ENCODE measurements around the gene EZH2. TPM values are rescaled to one million over a fixed set of nuclear protein-coding genes. Genes with fewer than 3 reads are reported as not detected.

EZH2 gene
- total RNA-seq, 2 donors from 2014 or later, result 73.2 to 77.5 TPM

DNA sequence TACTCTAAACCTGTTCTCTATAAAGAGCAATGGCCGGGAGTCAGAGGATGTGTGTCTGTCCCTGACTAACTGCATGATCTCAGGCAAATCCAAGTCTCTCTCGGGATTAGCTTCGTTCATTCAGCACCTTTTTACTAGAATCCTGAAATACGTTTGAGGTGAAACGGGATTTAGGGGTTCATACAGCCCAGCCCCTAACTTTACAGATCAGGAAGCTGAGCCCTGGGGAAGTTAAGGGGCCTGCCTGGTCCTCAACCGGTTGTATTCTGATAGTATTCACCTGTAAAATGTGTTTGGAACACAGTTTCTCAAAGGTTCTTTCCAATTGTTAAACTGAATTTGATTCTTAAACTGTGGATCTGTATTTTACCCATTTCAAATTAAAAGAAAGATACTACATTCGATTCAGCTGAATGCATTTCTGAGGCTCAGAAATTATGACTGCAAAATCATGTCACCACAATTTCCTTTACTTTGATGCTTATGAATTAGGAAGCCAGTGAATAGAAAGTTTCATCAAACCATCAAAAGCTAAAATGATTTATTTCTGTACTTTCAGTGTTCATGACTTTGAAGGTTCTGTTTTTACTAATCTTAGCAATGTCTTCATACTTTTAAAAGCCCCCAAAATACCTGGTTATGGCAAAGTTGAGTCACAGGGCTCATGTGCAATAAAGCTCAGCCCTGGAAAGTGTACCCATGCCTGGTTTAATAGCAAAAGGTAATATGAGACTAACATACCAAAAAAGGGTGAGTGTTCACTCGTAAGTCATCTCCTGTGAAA, 28.9 kb upstream of the EZH2 start:
- peak; percentile 74 for ATAC-seq (replicated peaks)
- Mint-ChIP-seq H3K4me3 (peak overlapping the region; percentile 79), H3K9me3 (no peaks in the 10 kb centered on the region), H3K27me3 (peaks cover 3% of the 10 kb centered on the region), H3K27ac (peak overlapping the region; percentile 88), H3K4me1 (peaks cover 30% of the 10 kb centered on the region), H3K36me3 (ENCODE audit: low read depth) (peaks cover 8% of the 10 kb centered on the region)

DNA sequence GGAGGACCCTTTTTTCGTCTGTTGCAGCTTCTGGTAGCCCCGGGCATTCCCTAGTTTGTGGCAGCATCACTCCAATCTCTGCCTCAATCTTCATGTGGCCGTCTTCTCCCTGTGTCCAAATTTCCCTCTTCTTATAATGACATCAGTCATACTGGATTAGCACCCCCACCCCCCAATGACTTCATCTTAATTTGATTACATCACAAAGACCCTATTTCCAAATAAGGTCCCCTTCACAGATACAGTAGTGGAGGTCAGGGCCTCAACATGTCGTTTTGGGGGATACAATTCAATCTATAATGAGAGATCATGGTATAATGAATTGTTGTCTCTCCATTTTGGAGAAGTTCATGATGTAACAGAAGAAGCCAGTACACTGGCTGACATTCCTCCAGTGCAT, 28.1 kb upstream of the EZH2 start:
- peaks cover 30% of the 10 kb centered on the region for H3K4me1 Mint-ChIP-seq
- peaks cover 8% of the 10 kb centered on the region for H3K36me3 Mint-ChIP-seq (ENCODE audit: low read depth)
- H3K27ac Mint-ChIP-seq, result peak overlapping the region; percentile 88
- H3K4me3 Mint-ChIP-seq, result peak overlapping the region; percentile 79
- peaks cover 3% of the 10 kb centered on the region for H3K27me3 Mint-ChIP-seq
- H3K9me3 Mint-ChIP-seq, result no peaks in the 10 kb centered on the region
- no peak for ATAC-seq (replicated peaks)

DNA sequence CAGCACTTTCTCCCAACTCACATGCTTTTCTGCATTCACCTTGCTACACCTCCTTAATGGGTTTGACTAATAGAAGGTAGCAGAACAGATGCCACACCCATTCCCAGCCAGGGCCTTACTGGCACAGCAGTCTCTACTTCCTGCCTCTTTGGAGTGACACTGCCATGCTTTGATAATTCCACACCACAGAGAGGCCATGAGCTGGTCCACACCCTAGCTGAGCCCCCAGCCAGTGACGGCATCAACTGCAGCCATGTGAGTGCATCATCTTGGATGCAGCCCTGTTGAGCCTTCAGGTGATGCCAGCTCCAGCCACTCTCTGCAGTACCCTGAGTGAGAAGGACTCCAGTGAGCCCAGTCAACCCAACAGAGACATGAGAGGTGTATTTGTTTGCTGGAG, 27.5 kb upstream of the EZH2 start:
- Mint-ChIP-seq H3K4me3 (peak overlapping the region; percentile 79), H3K27ac (no peak overlapping the region), H3K36me3 (ENCODE audit: low read depth) (peaks cover 8% of the 10 kb centered on the region), H3K27me3 (peaks cover 3% of the 10 kb centered on the region), H3K9me3 (no peaks in the 10 kb centered on the region), H3K4me1 (peaks cover 30% of the 10 kb centered on the region)
- ATAC-seq (replicated peaks), result no peak

DNA sequence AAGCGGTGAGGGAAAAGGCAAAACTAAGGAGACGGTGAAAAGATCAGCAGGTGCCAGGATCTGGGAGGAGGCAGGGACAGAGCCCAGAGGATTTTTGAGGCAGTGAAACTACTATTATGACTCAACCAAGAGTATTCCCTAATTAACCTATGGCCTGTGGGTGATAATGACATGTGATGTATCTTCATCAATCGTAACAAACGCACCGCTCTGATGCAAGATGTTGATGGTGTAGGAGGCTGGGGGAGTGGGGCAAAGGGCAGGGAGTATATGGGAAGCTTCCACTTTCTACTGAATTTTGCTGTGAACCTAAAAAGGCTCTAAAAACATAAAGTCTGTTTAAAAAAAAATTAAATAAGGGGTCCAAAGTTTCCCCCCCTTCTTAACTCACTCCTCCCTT, 25.5 kb upstream of the EZH2 start:
- Mint-ChIP-seq H3K4me3 (no peak overlapping the region), H3K4me1 (peaks cover 23% of the 10 kb centered on the region), H3K9me3 (no peaks in the 10 kb centered on the region), H3K27me3 (peaks cover 3% of the 10 kb centered on the region), H3K36me3 (ENCODE audit: low read depth) (peaks cover 8% of the 10 kb centered on the region), H3K27ac (no peak overlapping the region)
- ATAC-seq (replicated peaks), result no peak

DNA sequence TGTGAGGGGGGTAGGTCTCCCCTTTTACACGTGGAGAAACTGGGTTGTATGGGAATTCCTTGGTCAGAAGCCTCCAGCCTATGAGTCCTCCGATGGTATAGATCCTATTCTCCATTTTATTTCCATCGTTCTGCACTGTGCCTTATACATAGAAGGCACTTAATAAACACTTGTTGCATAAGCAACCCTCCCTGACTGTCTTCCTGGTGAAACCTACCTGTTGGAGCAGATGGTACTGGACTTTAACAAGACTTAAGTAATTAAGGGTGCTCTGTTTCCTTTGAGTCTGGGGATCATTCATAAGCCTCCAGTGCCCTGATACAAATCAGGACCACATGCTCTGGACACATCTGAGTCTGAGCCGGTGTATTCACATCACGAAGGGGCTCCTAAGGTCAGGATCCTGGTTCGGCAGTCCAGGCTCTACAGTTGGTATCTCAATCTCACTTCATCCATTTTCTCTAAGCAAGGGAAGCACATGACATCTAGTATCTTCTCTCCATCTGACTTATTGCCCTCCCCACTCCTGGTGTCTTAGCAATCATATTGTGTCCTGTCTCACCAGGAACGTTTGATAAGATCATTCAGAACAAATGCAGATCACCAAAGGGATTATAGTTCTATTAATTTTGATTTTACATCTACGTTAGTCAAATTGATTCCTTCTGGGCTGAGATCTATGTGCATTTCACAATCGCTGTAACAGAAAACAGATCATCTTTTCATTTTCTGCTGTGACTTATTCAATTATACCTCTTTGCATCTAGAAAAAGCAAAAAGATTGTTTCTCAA, 22.8 kb upstream of the EZH2 start:
- Mint-ChIP-seq H3K4me3 (no peak overlapping the region), H3K36me3 (ENCODE audit: low read depth) (no peaks in the 10 kb centered on the region), H3K4me1 (peaks cover 7% of the 10 kb centered on the region), H3K27me3 (peaks cover 3% of the 10 kb centered on the region), H3K27ac (no peak overlapping the region), H3K9me3 (no peaks in the 10 kb centered on the region)
- no peak for ATAC-seq (replicated peaks)

DNA sequence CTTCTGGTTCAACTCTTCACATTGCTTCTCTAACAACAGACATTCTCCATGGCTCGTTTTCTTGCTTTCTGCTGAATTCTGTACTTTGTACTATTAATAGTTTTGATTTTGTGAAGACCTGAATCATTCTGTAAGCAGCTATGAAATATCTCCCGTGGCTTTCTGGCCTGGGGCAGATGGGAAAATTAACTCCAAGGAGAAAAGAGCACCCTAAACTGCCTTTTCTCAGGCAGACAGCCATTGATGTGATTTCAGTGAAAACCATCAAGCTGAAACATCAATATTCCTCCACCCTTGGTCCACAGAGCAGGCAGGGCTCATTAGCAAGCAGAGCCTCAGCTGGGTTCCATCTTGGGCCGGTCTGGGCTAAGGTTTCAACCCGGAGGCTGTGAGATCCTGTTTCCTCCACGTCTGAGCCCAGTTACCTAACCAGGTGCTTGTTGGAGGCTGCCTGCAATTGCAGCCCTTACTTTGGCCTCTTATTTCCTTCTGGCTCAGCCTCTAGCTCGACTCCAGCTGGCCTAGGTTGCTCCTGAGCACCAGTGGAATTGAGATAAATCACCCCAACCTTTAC, 21.1 kb upstream of the EZH2 start:
- Mint-ChIP-seq H3K36me3 (ENCODE audit: low read depth) (no peaks in the 10 kb centered on the region), H3K27ac (no peak overlapping the region), H3K4me1 (peaks cover 7% of the 10 kb centered on the region), H3K27me3 (peaks cover 3% of the 10 kb centered on the region), H3K9me3 (no peaks in the 10 kb centered on the region), H3K4me3 (no peak overlapping the region)
- ATAC-seq (replicated peaks), result no peak

DNA sequence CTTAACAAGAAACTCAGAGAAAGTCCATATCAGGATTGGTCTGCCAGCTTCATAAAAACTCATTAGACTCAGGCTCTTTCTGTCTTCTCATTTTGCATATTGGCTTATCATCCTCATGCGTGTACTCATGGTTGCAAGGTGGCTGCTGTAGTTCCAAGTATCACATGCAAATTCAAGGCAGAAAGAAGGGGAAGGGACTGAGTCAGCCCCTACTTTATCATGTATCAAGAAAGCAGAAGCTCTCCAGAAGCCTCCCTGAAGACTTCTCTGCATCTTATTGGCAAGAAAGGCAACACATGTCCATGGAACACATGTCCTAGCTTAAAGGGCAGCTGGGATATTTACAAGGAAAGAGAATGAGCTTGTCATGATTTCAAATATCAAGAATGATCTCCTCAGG, 19.4 kb upstream of the EZH2 start:
- H3K27me3 Mint-ChIP-seq, result no peaks in the 10 kb centered on the region
- no peaks in the 10 kb centered on the region for H3K9me3 Mint-ChIP-seq
- peaks cover 7% of the 10 kb centered on the region for H3K4me1 Mint-ChIP-seq
- no peaks in the 10 kb centered on the region for H3K36me3 Mint-ChIP-seq (ENCODE audit: low read depth)
- H3K4me3 Mint-ChIP-seq, result no peak overlapping the region
- H3K27ac Mint-ChIP-seq, result no peak overlapping the region
- ATAC-seq (replicated peaks), result peak; percentile 67

DNA sequence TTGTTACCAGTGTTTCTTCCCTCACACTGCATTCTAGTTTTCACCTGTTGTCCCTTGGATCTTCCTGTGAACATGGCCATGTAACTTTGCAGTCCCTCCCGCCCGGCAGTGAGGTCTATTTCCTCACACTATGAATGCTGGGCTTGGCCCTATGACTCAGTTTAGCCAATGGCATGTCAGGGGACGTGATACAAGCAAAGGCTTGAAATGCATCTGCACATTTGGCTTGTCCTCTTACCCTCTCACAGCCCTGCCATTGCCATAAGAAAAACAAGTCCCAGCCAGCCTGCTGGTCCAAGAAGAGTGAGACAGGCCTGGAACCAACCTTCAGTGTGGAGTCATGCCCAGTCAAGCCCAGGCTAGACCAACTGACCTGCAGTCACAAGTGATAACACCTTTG, 17.1 kb upstream of the EZH2 start:
- Mint-ChIP-seq H3K36me3 (ENCODE audit: low read depth) (no peaks in the 10 kb centered on the region), H3K27ac (no peak overlapping the region), H3K27me3 (no peaks in the 10 kb centered on the region), H3K4me3 (no peak overlapping the region), H3K4me1 (peaks cover 7% of the 10 kb centered on the region), H3K9me3 (no peaks in the 10 kb centered on the region)
- ATAC-seq (replicated peaks), result no peak

DNA sequence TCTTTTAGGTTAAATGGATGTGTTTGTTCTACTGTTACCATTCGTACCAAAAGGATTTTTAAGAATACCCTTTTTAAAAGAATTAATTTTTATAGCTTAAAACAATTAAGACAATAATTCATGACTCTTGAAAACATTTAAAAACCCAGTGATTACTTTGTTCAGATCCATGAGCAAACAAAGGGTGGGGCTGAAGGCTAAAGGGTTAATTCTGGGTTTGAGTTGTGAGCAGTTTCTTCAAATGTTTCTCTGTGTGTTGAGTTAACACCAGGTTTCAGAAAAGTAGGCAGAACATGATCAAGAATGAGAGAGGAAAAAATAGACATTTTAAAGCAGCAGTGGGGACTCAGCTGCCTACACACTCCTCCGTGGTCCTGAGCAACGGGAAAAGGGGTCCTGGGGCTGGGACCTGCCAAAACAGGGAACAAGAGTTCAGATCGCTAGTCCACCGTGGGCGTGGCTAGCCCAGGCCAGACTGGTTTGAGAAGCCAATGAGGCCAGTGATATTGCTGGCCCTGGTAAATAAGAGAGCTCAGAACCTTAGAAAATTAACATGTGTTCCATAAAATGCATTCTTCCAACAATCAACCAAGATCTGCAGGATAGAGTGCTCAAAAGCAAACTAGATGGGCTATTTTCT, 14.9 kb upstream of the EZH2 start:
- Mint-ChIP-seq H3K9me3 (no peaks in the 10 kb centered on the region), H3K27me3 (peaks cover 3% of the 10 kb centered on the region), H3K27ac (no peak overlapping the region), H3K4me3 (no peak overlapping the region), H3K4me1 (peaks cover 7% of the 10 kb centered on the region), H3K36me3 (ENCODE audit: low read depth) (no peaks in the 10 kb centered on the region)
- ATAC-seq (replicated peaks), result no peak

DNA sequence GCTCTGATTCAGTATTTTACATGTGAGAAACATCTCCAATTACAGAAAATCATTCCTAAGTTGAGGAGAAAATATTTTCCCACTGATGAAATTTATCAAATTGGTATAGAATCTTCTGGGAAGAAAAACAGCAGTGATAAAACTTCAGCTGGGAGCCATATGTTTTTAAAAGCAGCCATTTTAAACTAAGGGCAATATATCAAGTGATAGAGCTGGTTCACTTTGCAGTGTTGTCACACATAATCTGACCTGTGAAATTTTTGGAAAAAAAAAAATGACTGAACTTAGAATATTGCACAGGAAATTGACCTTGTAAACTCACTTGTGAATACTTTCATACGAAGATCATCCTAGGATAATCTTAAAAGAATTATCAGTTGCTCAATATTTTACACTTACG, 10.5 kb upstream of the EZH2 start:
- Mint-ChIP-seq H3K27ac (no peak overlapping the region), H3K4me3 (no peak overlapping the region), H3K36me3 (ENCODE audit: low read depth) (no peaks in the 10 kb centered on the region), H3K4me1 (peaks cover 7% of the 10 kb centered on the region), H3K9me3 (no peaks in the 10 kb centered on the region), H3K27me3 (peaks cover 3% of the 10 kb centered on the region)
- ATAC-seq (replicated peaks), result no peak

DNA sequence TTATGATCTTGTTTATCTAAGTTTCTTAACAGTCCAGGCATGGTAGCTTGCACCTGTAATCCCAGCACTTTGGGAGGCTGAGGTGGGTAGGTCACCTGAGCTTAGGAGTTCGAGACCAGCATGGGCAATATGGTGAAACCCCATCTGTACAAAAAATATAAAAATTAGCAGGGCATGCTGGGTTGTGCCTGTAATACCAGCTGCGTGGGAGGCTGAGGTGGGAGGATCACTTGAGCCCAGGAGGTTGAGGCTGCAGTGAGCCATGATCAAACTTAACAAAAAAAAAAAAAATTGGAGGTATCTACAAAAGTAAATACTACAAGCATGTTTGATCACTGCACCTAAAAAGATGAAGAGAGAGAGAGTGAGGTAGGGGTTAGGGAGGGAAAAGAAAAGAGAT, 9.0 kb upstream of the EZH2 start:
- Mint-ChIP-seq H3K27me3 (peaks cover 3% of the 10 kb centered on the region), H3K27ac (no peak overlapping the region), H3K4me1 (peaks cover 8% of the 10 kb centered on the region), H3K9me3 (no peaks in the 10 kb centered on the region), H3K36me3 (ENCODE audit: low read depth) (no peaks in the 10 kb centered on the region), H3K4me3 (no peak overlapping the region)
- no peak for ATAC-seq (replicated peaks)

DNA sequence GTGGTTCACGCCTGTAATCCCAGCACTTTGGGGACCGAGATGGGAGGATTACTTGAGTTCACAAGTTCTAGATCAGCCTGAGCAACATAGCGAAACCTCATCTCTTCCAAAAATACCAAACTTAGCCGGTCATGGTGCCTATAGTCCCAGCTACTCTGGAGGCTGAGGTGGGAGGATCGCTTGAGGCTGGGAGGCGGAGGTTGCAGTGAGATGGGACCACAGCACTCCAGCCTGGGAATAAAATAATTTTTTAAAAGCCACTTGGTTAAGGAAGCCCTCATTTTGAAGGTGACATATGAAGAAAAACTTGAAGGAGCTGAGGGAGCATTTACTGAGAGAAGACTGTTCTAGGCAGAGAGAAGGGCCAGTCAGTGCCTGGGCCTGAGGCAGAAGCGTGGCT, 4.2 kb upstream of the EZH2 start:
- Mint-ChIP-seq H3K36me3 (ENCODE audit: low read depth) (peaks cover 17% of the 10 kb centered on the region), H3K9me3 (no peaks in the 10 kb centered on the region), H3K4me3 (no peak overlapping the region), H3K27me3 (no peaks in the 10 kb centered on the region), H3K4me1 (peaks cover 8% of the 10 kb centered on the region), H3K27ac (no peak overlapping the region)
- ATAC-seq (replicated peaks), result no peak

DNA sequence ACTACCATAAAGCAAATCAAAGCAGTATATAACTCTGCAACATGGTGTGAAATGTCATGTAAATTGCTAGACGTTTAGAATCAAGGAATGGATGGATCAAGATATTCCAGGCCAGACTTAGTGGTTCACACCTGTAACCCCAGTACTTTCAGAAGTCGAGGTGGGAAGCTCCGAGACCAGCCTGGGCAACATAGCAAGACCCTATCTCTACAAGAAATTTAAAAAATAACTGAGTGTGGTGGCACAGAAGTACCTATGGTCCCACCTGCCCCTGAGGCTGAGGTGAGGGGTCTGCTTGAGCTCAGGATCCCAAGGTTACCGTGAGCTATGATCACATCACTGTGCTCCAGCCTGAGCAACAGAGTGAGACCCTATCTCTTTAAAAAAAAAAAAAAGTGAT, 2.8 kb upstream of the EZH2 start:
- H3K27ac Mint-ChIP-seq, result no peak overlapping the region
- H3K36me3 Mint-ChIP-seq (ENCODE audit: low read depth), result peaks cover 24% of the 10 kb centered on the region
- H3K9me3 Mint-ChIP-seq, result no peaks in the 10 kb centered on the region
- ATAC-seq (replicated peaks), result no peak
- H3K27me3 Mint-ChIP-seq, result no peaks in the 10 kb centered on the region
- no peak overlapping the region for H3K4me3 Mint-ChIP-seq
- H3K4me1 Mint-ChIP-seq, result peaks cover 8% of the 10 kb centered on the region

DNA sequence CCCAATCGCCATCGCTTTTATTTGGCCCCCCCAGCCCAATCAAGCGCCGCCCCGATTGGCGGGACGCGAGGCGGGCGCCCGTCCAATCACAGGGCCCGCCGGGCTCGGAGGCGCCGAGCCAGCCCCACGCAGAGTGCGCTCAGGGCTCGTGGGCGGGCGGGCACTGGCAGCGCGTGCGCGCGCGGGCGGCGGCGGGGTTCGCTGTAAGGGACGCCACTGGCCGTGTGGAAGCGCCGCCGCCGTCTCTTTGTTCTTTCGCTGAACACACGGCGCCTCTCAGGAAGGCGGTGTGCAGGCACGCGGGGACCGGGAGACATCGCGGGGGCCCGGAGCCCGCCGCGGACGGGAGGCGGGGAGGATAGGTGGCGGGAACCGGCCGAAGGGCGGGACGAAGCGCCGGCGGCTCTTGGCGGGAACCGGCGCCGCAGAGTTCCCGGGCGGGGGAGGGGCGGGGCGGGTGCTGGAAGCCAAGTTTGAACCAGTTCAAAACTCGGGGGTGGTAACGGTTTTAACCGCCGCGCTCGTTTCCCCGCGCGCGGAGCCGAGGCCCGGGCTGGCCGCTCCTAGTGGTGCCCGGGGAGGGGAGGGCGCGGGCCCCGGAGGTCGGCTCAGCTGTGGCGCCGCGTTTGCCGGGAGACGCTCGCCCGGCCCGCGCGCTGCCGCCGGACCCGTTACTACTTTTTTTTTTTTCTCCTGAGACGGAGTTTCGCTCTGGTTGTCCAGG, 370 bp upstream of the EZH2 start:
- peak; percentile 93 for ATAC-seq (replicated peaks)
- Mint-ChIP-seq H3K27ac (peak overlapping the region; percentile 92), H3K4me1 (peaks cover 12% of the 10 kb centered on the region)

More for the DNA sequence above, 370 bp upstream of the EZH2 start:
- H3K9me3 Mint-ChIP-seq, result no peaks in the 10 kb centered on the region
- no peaks in the 10 kb centered on the region for H3K27me3 Mint-ChIP-seq
- peak overlapping the region; percentile 85 for H3K4me3 Mint-ChIP-seq
- H3K36me3 Mint-ChIP-seq (ENCODE audit: low read depth), result peaks cover 24% of the 10 kb centered on the region

All from activated T-helper 17 cell treated with anti-CD3 and anti-CD28 coated beads, Interleukin-2, amount 50 U/mL, for 72 hours (primary cell).